ENCODE results near the gene ATG7.

The ATG7 gene

DNA sequence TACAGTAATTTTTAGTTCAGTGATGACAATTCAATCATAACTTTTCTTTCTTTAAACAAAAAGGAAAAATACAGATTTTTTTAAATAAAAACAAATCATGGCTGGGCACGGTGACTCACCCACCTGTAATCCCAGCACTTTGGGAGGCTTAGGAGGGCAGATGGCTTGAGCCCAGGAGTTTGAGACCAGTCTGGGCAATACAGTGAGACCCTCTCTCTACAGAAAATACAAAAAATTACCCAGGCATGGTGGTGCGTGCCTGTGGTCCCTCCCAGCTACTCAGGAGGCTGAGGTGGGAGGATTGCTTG lies 25.6 kb upstream of the ATG7 start:
- H3K36me3 ChIP-seq (ENCODE audit: control insufficient read depth, low read length), result no peaks in the 10 kb centered on the region
- no peaks in the 10 kb centered on the region for H3K4me1 ChIP-seq (ENCODE audit: control insufficient read depth, low read length)
- no peaks in the 10 kb centered on the region for H3K9me3 ChIP-seq (ENCODE audit: control insufficient read depth, insufficient read depth, low read length)
- TF ChIP-seq EZH2phosphoT487 (IDR thresholded peaks at IDR 0.05; ENCODE audit: borderline replicate concordance, low read length), result no peak
- TF ChIP-seq, protein P1, sequence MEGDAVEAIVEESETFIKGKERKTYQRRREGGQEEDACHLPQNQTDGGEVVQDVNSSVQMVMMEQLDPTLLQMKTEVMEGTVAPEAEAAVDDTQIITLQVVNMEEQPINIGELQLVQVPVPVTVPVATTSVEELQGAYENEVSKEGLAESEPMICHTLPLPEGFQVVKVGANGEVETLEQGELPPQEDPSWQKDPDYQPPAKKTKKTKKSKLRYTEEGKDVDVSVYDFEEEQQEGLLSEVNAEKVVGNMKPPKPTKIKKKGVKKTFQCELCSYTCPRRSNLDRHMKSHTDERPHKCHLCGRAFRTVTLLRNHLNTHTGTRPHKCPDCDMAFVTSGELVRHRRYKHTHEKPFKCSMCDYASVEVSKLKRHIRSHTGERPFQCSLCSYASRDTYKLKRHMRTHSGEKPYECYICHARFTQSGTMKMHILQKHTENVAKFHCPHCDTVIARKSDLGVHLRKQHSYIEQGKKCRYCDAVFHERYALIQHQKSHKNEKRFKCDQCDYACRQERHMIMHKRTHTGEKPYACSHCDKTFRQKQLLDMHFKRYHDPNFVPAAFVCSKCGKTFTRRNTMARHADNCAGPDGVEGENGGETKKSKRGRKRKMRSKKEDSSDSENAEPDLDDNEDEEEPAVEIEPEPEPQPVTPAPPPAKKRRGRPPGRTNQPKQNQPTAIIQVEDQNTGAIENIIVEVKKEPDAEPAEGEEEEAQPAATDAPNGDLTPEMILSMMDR (IDR thresholded peaks at IDR 0.05; ENCODE audit: low read depth, low read length, poor library complexity, severe bottlenecking), result no peak
- no peaks in the 10 kb centered on the region for H3K79me2 ChIP-seq (ENCODE audit: control insufficient read depth, low read length)
- H3K27me3 ChIP-seq (ENCODE audit: control insufficient read depth, low read length), result no peaks in the 10 kb centered on the region; the same call in 1 of the 2 replicates
- H3K9me2 ChIP-seq (replicated peaks; ENCODE audit: control insufficient read depth, low read length), result no peaks in the 10 kb centered on the region
- H3K4me2 ChIP-seq (ENCODE audit: low read length), result no peak overlapping the region
- H4K20me1 ChIP-seq (ENCODE audit: control insufficient read depth, insufficient read depth, low read depth, low read length), result no peaks in the 10 kb centered on the region
- no peak overlapping the region for H3K4me3 ChIP-seq (ENCODE audit: low read length)
- H3K27ac ChIP-seq (ENCODE audit: low read depth, low read length), result no peak overlapping the region
- no peaks in the 10 kb centered on the region for H3F3A ChIP-seq (ENCODE audit: control insufficient read depth, insufficient read depth)

DNA sequence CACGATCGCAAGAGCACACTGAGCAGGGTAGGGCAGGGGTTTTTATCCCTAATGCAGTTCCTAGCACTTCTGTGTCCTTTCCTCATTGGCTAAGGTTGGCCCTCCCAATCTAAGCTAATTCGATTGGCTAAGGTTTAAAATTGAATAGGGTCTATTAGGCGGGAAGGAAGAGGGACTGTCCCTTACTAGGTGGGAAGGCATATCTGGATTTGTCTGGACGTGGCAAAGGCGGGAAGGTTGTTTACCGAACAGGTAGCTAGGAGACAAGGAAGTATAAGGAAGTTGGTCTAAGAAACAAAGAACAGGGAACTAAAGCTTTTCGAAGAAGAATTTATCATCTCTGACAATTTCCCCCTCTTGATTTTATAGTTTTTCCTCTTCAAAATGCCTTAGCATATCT lies 24.8 kb upstream of the ATG7 start:
- no peak for TF ChIP-seq EZH2phosphoT487 (IDR thresholded peaks at IDR 0.05; ENCODE audit: borderline replicate concordance, low read length)
- TF ChIP-seq, protein P1 (IDR thresholded peaks at IDR 0.05; ENCODE audit: low read depth, low read length, poor library complexity, severe bottlenecking), result no peak
- no peak overlapping the region for H3K4me2 ChIP-seq (ENCODE audit: low read length)
- no peaks in the 10 kb centered on the region; the same call in 1 of the 2 replicates for H3K27me3 ChIP-seq (ENCODE audit: control insufficient read depth, low read length)
- H3K9me2 ChIP-seq (replicated peaks; ENCODE audit: control insufficient read depth, low read length), result no peaks in the 10 kb centered on the region
- no peaks in the 10 kb centered on the region for H3K9me3 ChIP-seq (ENCODE audit: control insufficient read depth, insufficient read depth, low read length)
- H4K20me1 ChIP-seq (ENCODE audit: control insufficient read depth, insufficient read depth, low read depth, low read length), result no peaks in the 10 kb centered on the region
- H3K27ac ChIP-seq (ENCODE audit: low read depth, low read length), result no peak overlapping the region
- H3K4me1 ChIP-seq (ENCODE audit: control insufficient read depth, low read length), result no peaks in the 10 kb centered on the region
- H3K79me2 ChIP-seq (ENCODE audit: control insufficient read depth, low read length), result no peaks in the 10 kb centered on the region
- H3F3A ChIP-seq (ENCODE audit: control insufficient read depth, insufficient read depth), result no peaks in the 10 kb centered on the region
- H3K36me3 ChIP-seq (ENCODE audit: control insufficient read depth, low read length), result no peaks in the 10 kb centered on the region
- H3K4me3 ChIP-seq (ENCODE audit: low read length), result no peak overlapping the region

DNA sequence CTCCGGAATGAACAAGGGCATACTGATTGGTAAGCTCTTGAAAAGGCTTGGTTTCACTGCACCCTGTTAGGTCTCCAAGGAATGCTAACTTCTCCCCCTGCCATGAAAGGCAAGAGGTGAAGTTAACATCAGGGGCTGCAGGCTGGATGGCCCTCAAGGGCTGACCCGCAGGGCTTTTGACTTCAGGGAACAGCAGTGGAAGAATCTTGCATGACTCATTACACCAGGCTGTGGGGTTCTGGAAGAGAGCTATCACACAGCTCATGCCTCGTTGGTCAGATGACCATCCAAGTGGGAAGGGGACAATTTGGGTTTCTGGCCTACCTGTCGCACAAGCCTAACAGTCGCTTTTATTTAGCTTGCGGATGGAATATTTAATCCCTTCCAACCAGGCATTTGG lies 23.6 kb upstream of the ATG7 start:
- H4K20me1 ChIP-seq (ENCODE audit: control insufficient read depth, insufficient read depth, low read depth, low read length), result no peaks in the 10 kb centered on the region
- no peaks in the 10 kb centered on the region for H3F3A ChIP-seq (ENCODE audit: control insufficient read depth, insufficient read depth)
- H3K4me1 ChIP-seq (ENCODE audit: control insufficient read depth, low read length), result no peaks in the 10 kb centered on the region
- H3K4me2 ChIP-seq (ENCODE audit: low read length), result no peak overlapping the region
- 0 out of 2 replicates have a peak, but pooled peaks cover under 1% of the 10 kb centered on the region for H3K27me3 ChIP-seq (ENCODE audit: control insufficient read depth, low read length)
- no peaks in the 10 kb centered on the region for H3K79me2 ChIP-seq (ENCODE audit: control insufficient read depth, low read length)
- no peak overlapping the region for H3K4me3 ChIP-seq (ENCODE audit: low read length)
- no peaks in the 10 kb centered on the region for H3K9me3 ChIP-seq (ENCODE audit: control insufficient read depth, insufficient read depth, low read length)
- no peaks in the 10 kb centered on the region for H3K36me3 ChIP-seq (ENCODE audit: control insufficient read depth, low read length)
- TF ChIP-seq, protein P1 (IDR thresholded peaks at IDR 0.05; ENCODE audit: low read depth, low read length, poor library complexity, severe bottlenecking), result no peak
- TF ChIP-seq EZH2phosphoT487 (IDR thresholded peaks at IDR 0.05; ENCODE audit: borderline replicate concordance, low read length), result no peak
- H3K9me2 ChIP-seq (replicated peaks; ENCODE audit: control insufficient read depth, low read length), result no peaks in the 10 kb centered on the region
- no peak overlapping the region for H3K27ac ChIP-seq (ENCODE audit: low read depth, low read length)

Data from DOHH2 (cell line).